Liver (tissue), 3 donors: ENCODE data around the gene MTMR2.

Experiments
- CTCF ChIP-seq: fragments of 150-350 bp; IDR thresholded peaks from 2 replicates; pipeline ENCODE4 v1.5.1; 2017; ENCODE audit warnings: improper control_type of control experiment, low read depth, low read length; ENCODE audit not compliant: missing input control
- RAD21 ChIP-seq, 2 donors: IDR thresholded peaks; 2 replicates each; pipeline ENCODE4 v1.6.1; 2016; ENCODE audit warnings: antibody characterized with exemption in 2 of 2, mild to moderate bottlenecking in 2 of 2
- REST ChIP-seq: IDR thresholded peaks from 2 replicates; pipeline ENCODE4 v1.6.1; 2016; ENCODE audit warnings: antibody characterized with exemption, mild to moderate bottlenecking
- donor health status: healthy.
- donor health status: healthy.

GRCh38 chr11:95789506-95790122 is 134.3 kb downstream of the MTMR2 start, which contains the start of gene FAM76B:
- TF ChIP-seq CTCF (no peak), RAD21 (IDR thresholded peaks at IDR 0.05) (no peak), REST (peak; percentile 53)
